HUES6 (cell line): ENCODE results near the gene CEP162.
"Not testable (repeated sequence)": the region's sequence is repeated elsewhere in the genome, so short reads cannot be mapped to it uniquely, and the experiment has no call there.

Experiments used
- H3K27ac ChIP-seq: 2 replicates; pipeline ENCODE4 v1.7.0; 2013; ENCODE audit warnings: low read depth, mild to moderate bottlenecking, low read length, inconsistent platforms
- H3K27me3 ChIP-seq: 2 replicates; pipeline ENCODE4 v1.6.1; 2013; ENCODE audit warnings: low read length; ENCODE audit not compliant: control insufficient read depth, insufficient read depth
- H3K36me3 ChIP-seq: 2 replicates; pipeline ENCODE4 v1.6.1; 2013; ENCODE audit warnings: low read length; ENCODE audit not compliant: control insufficient read depth, insufficient read depth
- H3K4me1 ChIP-seq: 2 replicates; pipeline ENCODE4 v1.6.1; 2013; ENCODE audit warnings: low read length; ENCODE audit not compliant: control insufficient read depth, insufficient read depth
- H3K4me3 ChIP-seq: 2 replicates; pipeline ENCODE4 v1.5.1; 2013; ENCODE audit warnings: low read depth, low read length
- H3K9ac ChIP-seq: one replicate; pipeline ENCODE4 v1.6.1; 2013; ENCODE audit warnings: mild to moderate bottlenecking, low read length
- H3K9me3 ChIP-seq: 2 replicates; pipeline ENCODE4 v1.6.1; 2013; ENCODE audit warnings: low read depth, low read length; ENCODE audit not compliant: control insufficient read depth, insufficient read depth

Gene CEP162

DNA sequence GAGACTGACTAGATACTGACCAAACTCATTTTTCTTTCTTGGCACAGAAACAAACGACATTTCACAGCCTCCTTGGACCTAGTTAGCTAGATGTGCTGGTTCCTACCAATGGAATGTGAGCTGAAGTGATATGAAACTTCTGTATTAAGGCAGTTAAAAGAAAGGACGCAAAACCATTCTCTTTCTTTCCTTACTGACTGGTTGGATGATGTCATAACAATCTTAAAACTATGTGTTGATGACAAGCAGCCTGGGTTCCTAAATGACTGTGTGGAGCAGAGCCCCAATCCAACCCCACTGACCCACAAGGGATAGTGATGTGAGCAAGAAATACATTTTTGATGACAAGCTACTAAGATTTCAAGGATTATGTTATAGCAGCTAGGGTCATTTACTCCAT is 35.6 kb downstream of the CEP162 start:
- peaks cover 29% of the 10 kb centered on the region for H3K36me3 ChIP-seq
- H3K4me1 ChIP-seq: no peaks in the 10 kb centered on the region
- H3K9me3 ChIP-seq: no peaks in the 10 kb centered on the region
- H3K27me3 ChIP-seq: no peaks in the 10 kb centered on the region
- no peak overlapping the region for H3K4me3 ChIP-seq
- no peak overlapping the region for H3K27ac ChIP-seq
- no peak overlapping the region for H3K9ac ChIP-seq

- peaks cover 31% of the 10 kb centered on the region for H3K36me3 ChIP-seq
- not testable (repeated sequence) for H3K9me3 ChIP-seq
Measured at GRCh38 chr6:84189356-84189755, 38.1 kb downstream of the CEP162 start.

DNA sequence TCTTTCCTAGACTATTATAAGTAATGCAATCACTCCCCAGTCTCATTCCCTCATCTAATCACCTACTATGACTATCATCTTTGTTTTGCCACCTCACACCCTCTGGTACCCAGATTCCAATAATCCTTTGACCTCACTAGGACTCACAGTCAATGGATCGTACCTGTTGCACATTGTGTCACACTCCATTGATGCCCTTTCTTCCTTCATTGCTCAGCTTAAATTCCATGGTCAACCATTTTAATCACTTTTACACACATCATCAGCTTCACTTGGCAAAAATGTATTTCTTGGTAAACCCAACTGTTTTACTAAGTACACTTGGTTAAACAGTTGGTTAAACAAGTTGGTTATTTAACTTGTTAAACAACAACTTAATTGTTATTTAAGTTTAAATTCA is 44.0 kb downstream of the CEP162 start:
- no peak overlapping the region for H3K9ac ChIP-seq
- H3K9me3 ChIP-seq: no peaks in the 10 kb centered on the region
- no peak overlapping the region for H3K27ac ChIP-seq
- H3K36me3 ChIP-seq: peaks cover 12% of the 10 kb centered on the region
- H3K4me3 ChIP-seq: no peak overlapping the region
- no peaks in the 10 kb centered on the region for H3K4me1 ChIP-seq
- H3K27me3 ChIP-seq: no peaks in the 10 kb centered on the region

More at GRCh38 chr6:84189356-84189755, 38.1 kb downstream of the CEP162 start:
- not testable (repeated sequence) for H3K27me3 ChIP-seq, H3K4me1 ChIP-seq, H3K4me3 ChIP-seq, H3K27ac ChIP-seq, H3K9ac ChIP-seq

DNA sequence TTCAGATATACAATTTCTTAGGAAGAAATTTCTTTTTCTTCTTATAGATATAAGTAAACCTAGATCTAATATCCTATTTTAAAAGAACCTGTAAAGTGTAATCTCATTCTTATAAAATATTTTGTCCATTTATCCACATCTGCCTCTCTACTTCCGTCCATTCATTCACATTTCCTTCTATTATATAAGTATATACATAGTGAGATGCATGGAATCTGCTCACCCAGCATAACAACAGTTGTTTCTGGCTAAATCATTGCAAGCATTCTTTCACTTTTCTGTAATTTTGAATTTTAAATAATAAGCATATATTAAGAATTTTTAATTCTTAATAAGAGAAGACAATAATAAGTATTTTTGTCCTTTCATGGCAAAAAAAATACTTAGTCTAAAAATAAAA is 45.4 kb downstream of the CEP162 start:
- Histone ChIP-seq H3K9me3 (no peaks in the 10 kb centered on the region), H3K36me3 (peaks cover 11% of the 10 kb centered on the region), H3K4me1 (no peaks in the 10 kb centered on the region), H3K27ac (no peak overlapping the region), H3K27me3 (no peaks in the 10 kb centered on the region), H3K4me3 (no peak overlapping the region), H3K9ac (no peak overlapping the region)

DNA sequence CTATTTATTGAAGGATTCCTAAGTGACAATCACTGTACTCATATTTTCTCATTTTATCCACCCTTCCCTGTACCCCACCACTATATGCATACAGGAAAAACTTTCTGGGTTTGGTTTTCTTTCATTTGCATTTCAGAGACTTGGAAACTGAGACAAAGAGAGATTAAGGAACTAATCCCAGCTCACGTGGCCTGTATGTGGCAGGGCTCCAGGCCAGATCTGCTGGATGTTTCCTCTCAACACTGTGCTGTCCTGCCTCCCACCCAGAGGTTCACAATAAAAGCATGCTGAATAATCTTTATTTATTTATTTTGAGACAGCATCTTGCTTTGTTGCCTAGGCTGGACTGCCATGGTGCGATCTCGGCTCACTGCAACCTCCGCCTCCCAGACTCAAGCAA is 50.2 kb downstream of the CEP162 start:
- H3K27ac ChIP-seq: no peak overlapping the region
- H3K4me1 ChIP-seq: no peaks in the 10 kb centered on the region
- no peak overlapping the region for H3K4me3 ChIP-seq
- no peaks in the 10 kb centered on the region for H3K9me3 ChIP-seq
- H3K9ac ChIP-seq: no peak overlapping the region
- H3K27me3 ChIP-seq: no peaks in the 10 kb centered on the region
- peaks cover 5% of the 10 kb centered on the region for H3K36me3 ChIP-seq

- Histone ChIP-seq H3K9me3 (no peaks in the 10 kb centered on the region), H3K27me3 (no peaks in the 10 kb centered on the region), H3K36me3 (peaks cover 11% of the 10 kb centered on the region), H3K4me3 (no peak overlapping the region), H3K27ac (no peak overlapping the region), H3K9ac (no peak overlapping the region), H3K4me1 (no peaks in the 10 kb centered on the region)
Measured at GRCh38 chr6:84172574-84172973, 54.9 kb downstream of the CEP162 start.

DNA sequence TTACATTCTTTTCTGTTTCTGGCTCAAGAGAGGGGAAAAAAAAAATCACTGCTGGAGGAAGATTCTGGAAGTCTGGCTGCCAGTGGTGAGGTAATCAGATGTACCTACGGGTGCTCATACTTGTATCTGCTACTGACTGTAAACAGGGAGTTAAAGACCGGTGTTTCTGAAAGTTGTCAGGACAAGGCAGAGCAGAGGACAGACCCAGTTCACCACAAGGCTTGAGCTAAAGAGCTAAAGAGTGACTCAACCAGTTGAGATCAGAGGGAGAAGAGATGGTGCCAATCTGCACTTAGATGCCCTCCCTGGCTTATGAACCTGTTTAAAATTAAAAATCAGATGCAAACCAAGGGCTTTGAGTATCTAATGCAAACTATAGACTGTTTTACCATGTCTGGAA is 55.4 kb downstream of the CEP162 start:
- no peak overlapping the region for H3K9ac ChIP-seq
- H3K36me3 ChIP-seq: peaks cover 11% of the 10 kb centered on the region
- H3K9me3 ChIP-seq: no peaks in the 10 kb centered on the region
- H3K27me3 ChIP-seq: no peaks in the 10 kb centered on the region
- no peak overlapping the region for H3K4me3 ChIP-seq
- H3K27ac ChIP-seq: no peak overlapping the region
- H3K4me1 ChIP-seq: no peaks in the 10 kb centered on the region

- H3K36me3 ChIP-seq: peaks cover 9% of the 10 kb centered on the region
- no peaks in the 10 kb centered on the region for H3K4me1 ChIP-seq
- no peak overlapping the region for H3K9ac ChIP-seq
- H3K27me3 ChIP-seq: no peaks in the 10 kb centered on the region
- H3K4me3 ChIP-seq: no peak overlapping the region
- no peaks in the 10 kb centered on the region for H3K9me3 ChIP-seq
- no peak overlapping the region for H3K27ac ChIP-seq
Measured at GRCh38 chr6:84167457-84167856, 60.0 kb downstream of the CEP162 start.

- H3K27ac ChIP-seq: no peak overlapping the region
- no peak overlapping the region for H3K4me3 ChIP-seq
- no peaks in the 10 kb centered on the region for H3K9me3 ChIP-seq
Measured at GRCh38 chr6:84166395-84166794, 61.0 kb downstream of the CEP162 start.

DNA sequence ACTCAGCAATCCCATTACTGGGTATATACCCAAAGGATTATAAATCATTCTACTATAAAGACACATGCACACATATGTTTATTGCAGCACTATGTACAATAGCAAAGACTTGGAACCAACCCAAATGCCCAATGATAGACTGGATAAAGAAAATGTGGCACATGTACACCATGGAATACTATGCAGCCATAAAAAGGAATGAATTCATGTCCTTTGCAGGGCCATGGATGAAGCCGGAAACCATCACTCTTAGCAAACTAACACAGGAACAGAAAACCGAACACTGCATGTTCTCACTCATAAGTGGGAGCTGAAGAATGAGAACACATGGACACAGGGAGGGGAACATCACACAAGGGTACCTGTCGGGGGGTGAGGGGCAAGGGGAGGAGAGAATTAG is 63.1 kb downstream of the CEP162 start:
- not testable (repeated sequence) for H3K27ac ChIP-seq, H3K36me3 ChIP-seq, H3K27me3 ChIP-seq, H3K4me1 ChIP-seq, H3K9me3 ChIP-seq, H3K9ac ChIP-seq, H3K4me3 ChIP-seq

More at GRCh38 chr6:84166395-84166794, 61.0 kb downstream of the CEP162 start:
- Histone ChIP-seq H3K27me3 (no peaks in the 10 kb centered on the region), H3K9ac (no peak overlapping the region), H3K4me1 (no peaks in the 10 kb centered on the region), H3K36me3 (peaks cover 9% of the 10 kb centered on the region)

DNA sequence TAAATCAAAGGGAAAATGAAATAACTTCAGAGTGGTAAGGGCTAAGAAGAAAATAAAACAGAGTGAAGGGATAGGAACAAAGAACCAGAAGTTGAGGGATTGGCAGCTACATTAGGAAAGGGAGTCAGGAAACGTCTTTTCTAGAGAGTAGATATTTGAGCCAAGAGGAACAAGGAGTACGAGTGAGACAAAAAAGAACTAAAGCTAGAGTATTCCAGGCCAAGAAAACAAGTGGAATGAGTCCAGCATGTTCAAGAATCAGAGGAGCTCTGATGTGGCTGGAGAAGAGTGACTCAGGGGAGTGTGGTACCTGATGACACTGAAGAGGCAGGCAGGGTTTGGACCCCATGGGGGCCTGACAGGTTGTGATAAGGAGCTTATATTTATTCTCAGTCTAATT is 66.3 kb downstream of the CEP162 start:
- no peak overlapping the region for H3K9ac ChIP-seq
- no peaks in the 10 kb centered on the region for H3K9me3 ChIP-seq
- no peaks in the 10 kb centered on the region for H3K4me1 ChIP-seq
- H3K27me3 ChIP-seq: no peaks in the 10 kb centered on the region
- H3K4me3 ChIP-seq: no peak overlapping the region
- peaks cover 9% of the 10 kb centered on the region for H3K36me3 ChIP-seq
- H3K27ac ChIP-seq: no peak overlapping the region

DNA sequence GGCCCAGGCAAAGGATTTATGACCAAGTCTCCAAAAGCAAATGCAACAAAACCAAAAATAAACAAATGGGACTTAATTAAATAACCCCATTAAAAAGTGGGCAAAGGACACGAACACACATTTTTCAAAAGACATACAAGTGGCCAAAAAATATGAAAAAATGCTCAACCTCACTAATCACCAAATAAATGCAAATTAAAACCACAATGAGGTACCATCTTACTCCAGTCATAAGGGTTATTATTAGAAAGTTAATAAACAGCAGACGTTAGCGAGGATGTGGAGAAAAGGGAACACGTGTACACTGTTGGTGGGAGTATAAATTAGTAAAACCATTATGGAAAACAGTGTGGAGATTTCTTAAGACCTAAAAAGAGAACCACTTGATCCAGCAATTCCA is 71.1 kb downstream of the CEP162 start:
- Histone ChIP-seq H3K4me1 (no peaks in the 10 kb centered on the region), H3K9me3 (no peaks in the 10 kb centered on the region), H3K27me3 (no peaks in the 10 kb centered on the region), H3K4me3 (no peak overlapping the region), H3K36me3 (peaks cover 17% of the 10 kb centered on the region), H3K27ac (no peak overlapping the region), H3K9ac (no peak overlapping the region)
